ENCODE data around the gene KBTBD12.

DNA sequence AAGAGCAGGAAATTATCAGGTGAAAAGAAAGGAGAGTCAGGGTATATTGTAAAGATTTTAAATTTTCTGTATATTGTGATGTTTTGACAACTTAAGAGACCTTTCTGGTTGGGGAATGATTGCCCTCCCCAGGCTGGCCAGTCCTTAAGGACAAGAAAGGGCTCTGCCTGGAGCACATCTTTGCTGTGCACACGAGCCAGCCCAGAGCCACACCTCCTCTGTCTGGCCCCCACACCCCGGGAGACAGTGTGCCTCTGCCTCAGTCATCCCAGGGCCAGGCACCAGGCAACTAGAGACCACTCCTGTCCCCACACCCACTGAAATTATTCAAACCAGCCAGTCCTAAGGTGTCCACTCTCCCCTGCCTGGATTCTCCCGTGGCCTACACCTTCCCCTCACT lies 67.1 kb downstream of the KBTBD12 start:
- TF ChIP-seq, protein P1, sequence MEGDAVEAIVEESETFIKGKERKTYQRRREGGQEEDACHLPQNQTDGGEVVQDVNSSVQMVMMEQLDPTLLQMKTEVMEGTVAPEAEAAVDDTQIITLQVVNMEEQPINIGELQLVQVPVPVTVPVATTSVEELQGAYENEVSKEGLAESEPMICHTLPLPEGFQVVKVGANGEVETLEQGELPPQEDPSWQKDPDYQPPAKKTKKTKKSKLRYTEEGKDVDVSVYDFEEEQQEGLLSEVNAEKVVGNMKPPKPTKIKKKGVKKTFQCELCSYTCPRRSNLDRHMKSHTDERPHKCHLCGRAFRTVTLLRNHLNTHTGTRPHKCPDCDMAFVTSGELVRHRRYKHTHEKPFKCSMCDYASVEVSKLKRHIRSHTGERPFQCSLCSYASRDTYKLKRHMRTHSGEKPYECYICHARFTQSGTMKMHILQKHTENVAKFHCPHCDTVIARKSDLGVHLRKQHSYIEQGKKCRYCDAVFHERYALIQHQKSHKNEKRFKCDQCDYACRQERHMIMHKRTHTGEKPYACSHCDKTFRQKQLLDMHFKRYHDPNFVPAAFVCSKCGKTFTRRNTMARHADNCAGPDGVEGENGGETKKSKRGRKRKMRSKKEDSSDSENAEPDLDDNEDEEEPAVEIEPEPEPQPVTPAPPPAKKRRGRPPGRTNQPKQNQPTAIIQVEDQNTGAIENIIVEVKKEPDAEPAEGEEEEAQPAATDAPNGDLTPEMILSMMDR (IDR thresholded peaks at IDR 0.05; ENCODE audit: borderline replicate concordance, extremely low read depth, low read length, poor library complexity, severe bottlenecking), result no peak
- TF ChIP-seq EZH2 (IDR thresholded peaks at IDR 0.05; ENCODE audit: borderline replicate concordance, low read depth, low read length, severe bottlenecking), result no peak

Measured in DND-41 (cell line).